ENCODE data around the gene F12.

The F12 gene

DNA sequence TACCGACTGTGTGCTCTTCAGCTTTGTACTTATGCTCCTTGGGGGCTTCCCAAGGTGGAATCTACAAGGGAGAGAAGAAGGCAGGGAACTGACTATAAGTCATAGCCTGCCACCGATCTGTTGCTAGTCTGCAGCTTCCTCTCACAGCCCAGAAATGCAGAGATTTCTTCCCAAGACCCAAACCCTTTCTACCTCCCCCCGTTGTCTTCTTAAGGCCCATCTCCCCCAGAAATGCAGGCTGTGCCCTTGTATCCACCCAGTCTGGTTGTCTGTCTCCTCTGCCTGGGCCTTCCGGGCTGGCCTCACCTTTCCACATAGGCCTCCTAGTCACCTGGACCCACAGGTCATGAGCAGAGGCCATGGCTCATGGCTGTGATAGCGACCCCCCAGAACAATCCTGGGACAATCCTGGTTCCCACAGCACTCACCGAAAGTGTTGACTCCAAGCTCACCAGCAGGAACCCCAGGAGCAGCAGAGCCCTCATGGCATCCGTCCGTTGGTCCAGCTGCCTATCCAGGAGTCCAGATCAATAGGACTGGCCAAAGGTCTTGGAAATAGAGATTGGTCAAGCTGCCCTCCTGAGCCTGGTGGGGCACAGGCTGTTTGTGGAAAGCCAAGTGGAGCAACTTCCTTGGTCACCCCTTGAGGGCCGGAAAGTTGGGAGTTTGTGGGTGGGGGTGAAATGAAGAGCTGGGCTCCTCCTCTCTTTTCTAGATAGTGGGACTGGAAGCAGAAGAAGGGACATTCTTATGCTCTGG is at the start of gene F12:
F12 (minus strand) TSS at position 522 of the 759 bp plus-strand sequence; CDS start at position 485, 37 bp downstream.
- Histone ChIP-seq H3K36me3 (ENCODE audit: insufficient read depth) (no peaks in the 10 kb centered on the region), H2AFZ (ENCODE audit: low read depth) (no peak within 1 kb of the TSS), H3K4me3 (IDR thresholded peaks at IDR 0.05; ENCODE audit: insufficient read depth, low read depth, low read length) (no peak within 1 kb of the TSS), H3K4me1 (ENCODE audit: low read depth, poor library complexity, severe bottlenecking) (peaks cover 40% of the 10 kb centered on the region), H3K27me3 (ENCODE audit: insufficient read depth, low read depth) (no peaks in the 10 kb centered on the region), H4K20me1 (ENCODE audit: insufficient read depth) (no peaks in the 10 kb centered on the region), H3K27ac (no peak within 1 kb of the TSS), H3K9ac (no peak within 1 kb of the TSS), H3K4me2 (no peak within 1 kb of the TSS), H3K79me2 (ENCODE audit: insufficient read depth, low read depth) (no peaks in the 10 kb centered on the region)
- TF ChIP-seq, protein P1, sequence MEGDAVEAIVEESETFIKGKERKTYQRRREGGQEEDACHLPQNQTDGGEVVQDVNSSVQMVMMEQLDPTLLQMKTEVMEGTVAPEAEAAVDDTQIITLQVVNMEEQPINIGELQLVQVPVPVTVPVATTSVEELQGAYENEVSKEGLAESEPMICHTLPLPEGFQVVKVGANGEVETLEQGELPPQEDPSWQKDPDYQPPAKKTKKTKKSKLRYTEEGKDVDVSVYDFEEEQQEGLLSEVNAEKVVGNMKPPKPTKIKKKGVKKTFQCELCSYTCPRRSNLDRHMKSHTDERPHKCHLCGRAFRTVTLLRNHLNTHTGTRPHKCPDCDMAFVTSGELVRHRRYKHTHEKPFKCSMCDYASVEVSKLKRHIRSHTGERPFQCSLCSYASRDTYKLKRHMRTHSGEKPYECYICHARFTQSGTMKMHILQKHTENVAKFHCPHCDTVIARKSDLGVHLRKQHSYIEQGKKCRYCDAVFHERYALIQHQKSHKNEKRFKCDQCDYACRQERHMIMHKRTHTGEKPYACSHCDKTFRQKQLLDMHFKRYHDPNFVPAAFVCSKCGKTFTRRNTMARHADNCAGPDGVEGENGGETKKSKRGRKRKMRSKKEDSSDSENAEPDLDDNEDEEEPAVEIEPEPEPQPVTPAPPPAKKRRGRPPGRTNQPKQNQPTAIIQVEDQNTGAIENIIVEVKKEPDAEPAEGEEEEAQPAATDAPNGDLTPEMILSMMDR (conservative IDR thresholded peaks at IDR 0.05; ENCODE audit: low read depth, low read length), result no peak

- Histone ChIP-seq H3K79me2 (ENCODE audit: insufficient read depth, low read depth) (no peaks in the 10 kb centered on the region), H3K9ac (no peak overlapping the region), H4K20me1 (ENCODE audit: insufficient read depth) (no peaks in the 10 kb centered on the region), H3K4me1 (ENCODE audit: low read depth, poor library complexity, severe bottlenecking) (peaks cover 7% of the 10 kb centered on the region), H3K27me3 (ENCODE audit: insufficient read depth, low read depth) (no peaks in the 10 kb centered on the region), H3K36me3 (ENCODE audit: insufficient read depth) (no peaks in the 10 kb centered on the region), H3K27ac (no peak overlapping the region), H3K4me3 (IDR thresholded peaks at IDR 0.05; ENCODE audit: insufficient read depth, low read depth, low read length) (no peak overlapping the region), H2AFZ (ENCODE audit: low read depth) (no peak overlapping the region), H3K4me2 (no peak overlapping the region)
- TF ChIP-seq, protein P1 (conservative IDR thresholded peaks at IDR 0.05; ENCODE audit: low read depth, low read length), result no peak
Measured at GRCh38 chr5:177458912-177459350, 49.6 kb upstream of the F12 start.

- Histone ChIP-seq H3K36me3 (ENCODE audit: insufficient read depth) (no peaks in the 10 kb centered on the region), H2AFZ (ENCODE audit: low read depth) (no peak overlapping the region), H3K79me2 (ENCODE audit: insufficient read depth, low read depth) (no peaks in the 10 kb centered on the region), H3K4me2 (no peak overlapping the region), H3K9ac (no peak overlapping the region), H3K4me1 (ENCODE audit: low read depth, poor library complexity, severe bottlenecking) (peaks cover 7% of the 10 kb centered on the region), H4K20me1 (ENCODE audit: insufficient read depth) (no peaks in the 10 kb centered on the region), H3K27me3 (ENCODE audit: insufficient read depth, low read depth) (no peaks in the 10 kb centered on the region), H3K27ac (no peak overlapping the region), H3K4me3 (IDR thresholded peaks at IDR 0.05; ENCODE audit: insufficient read depth, low read depth, low read length) (no peak overlapping the region)
- TF ChIP-seq, protein P1 (conservative IDR thresholded peaks at IDR 0.05; ENCODE audit: low read depth, low read length), result no peak
Measured at GRCh38 chr5:177457852-177458681, 48.7 kb upstream of the F12 start.

DNA sequence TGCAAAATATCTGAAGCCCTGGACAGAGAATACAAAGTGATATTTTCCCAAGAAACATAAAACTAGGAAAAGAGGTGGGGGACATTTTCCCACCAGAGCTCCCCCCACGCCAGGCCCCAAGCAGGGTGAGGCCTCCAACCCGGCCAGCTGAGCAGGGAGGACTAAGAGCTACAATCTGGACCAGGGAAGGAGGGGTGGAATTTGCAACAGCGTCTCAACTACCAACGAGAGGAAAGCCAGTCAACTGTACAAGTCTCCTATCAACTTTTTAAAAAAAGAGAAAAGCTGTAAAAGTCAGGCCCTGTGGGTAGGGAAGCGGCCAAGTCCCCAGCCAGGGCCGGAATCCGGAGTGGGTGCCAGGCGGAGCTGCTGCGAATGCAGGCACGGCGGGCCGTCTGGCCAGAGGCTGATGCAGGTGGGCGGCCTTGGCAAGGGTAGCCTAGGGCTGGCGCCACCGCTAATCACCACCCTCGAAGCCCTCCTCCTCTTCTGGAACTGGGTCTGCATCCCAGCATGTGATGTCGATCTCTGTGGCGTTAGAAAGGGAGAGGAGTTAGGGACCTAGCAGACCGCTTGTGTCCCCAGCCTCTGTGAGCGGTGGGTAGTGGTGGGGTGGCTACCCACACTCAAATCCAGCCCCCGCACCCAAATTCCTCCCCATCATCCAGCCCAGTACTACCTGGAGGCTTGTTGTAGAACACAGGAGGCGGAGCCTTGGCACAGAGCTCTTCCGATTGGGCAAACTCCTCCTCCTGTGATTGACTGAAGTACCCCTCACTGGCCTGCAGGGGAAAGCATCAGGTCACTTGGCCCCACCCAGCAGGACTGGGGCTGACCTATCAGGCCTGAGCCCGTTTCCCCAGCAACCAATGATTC is 47.9 kb upstream of the F12 start:
- TF ChIP-seq, protein P1 (conservative IDR thresholded peaks at IDR 0.05; ENCODE audit: low read depth, low read length), result 0 out of 2 replicates have a peak, but pooled peaks have one; percentile 14
- H4K20me1 ChIP-seq (ENCODE audit: insufficient read depth), result no peaks in the 10 kb centered on the region
- H3K4me2 ChIP-seq, result no peak overlapping the region
- no peak overlapping the region for H2AFZ ChIP-seq (ENCODE audit: low read depth)
- no peaks in the 10 kb centered on the region for H3K27me3 ChIP-seq (ENCODE audit: insufficient read depth, low read depth)
- no peak overlapping the region for H3K27ac ChIP-seq
- peaks cover 7% of the 10 kb centered on the region for H3K4me1 ChIP-seq (ENCODE audit: low read depth, poor library complexity, severe bottlenecking)
- no peaks in the 10 kb centered on the region for H3K36me3 ChIP-seq (ENCODE audit: insufficient read depth)
- no peak overlapping the region for H3K4me3 ChIP-seq (IDR thresholded peaks at IDR 0.05; ENCODE audit: insufficient read depth, low read depth, low read length)
- H3K79me2 ChIP-seq (ENCODE audit: insufficient read depth, low read depth), result no peaks in the 10 kb centered on the region
- no peak overlapping the region for H3K9ac ChIP-seq

Data from KMS-11 (cell line).